SK-N-SH (cell line): ENCODE measurements around the gene TOGARAM2.

ENCODE experiments used
- EP300 ChIP-seq, 2 experiments: IDR thresholded peaks; 2 replicates each; pipeline versions ENCODE4 v1.4.0 to v1.6.1; 2012; ENCODE audit warnings: borderline replicate concordance in 1 of 2, low read depth in 1 of 2, low read length in 1 of 2
- POLR2AphosphoS5 ChIP-seq: IDR thresholded peaks from 2 replicates; pipeline ENCODE4 v1.6.1; 2012; ENCODE audit warnings: low read depth, low read length
- YY1 ChIP-seq: IDR thresholded peaks from 2 replicates; pipeline ENCODE4 v1.4.0; 2012; ENCODE audit warnings: low read depth, mild to moderate bottlenecking
- TF ChIP-seq, protein P1 (sequence below): fragments of 200-600 bp; sonication (generic); IDR thresholded peaks from 2 replicates; pipeline ENCODE4 v1.6.1; 2017; ENCODE audit warnings: antibody characterized with exemption, mild to moderate bottlenecking, moderate library complexity

DNA sequence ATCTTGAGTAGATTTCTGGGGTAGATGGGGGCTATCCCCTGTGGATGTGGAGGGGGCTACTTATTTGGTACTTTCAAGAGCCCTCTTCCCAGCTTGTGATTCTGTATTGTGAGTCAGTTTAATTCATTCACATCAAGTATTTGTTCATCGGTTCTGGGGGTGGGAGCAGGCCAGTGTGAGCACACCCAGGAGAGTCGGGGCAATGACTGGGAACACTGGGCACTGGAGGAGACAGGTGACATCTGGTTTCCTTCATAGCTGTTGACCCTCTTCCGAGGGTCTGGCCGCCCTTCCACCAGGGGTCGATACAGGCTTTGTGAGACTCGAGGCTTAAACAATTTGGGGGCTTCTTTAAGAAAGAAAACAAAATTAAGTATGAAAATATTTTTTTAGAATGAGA lies 2.5 kb upstream of the TOGARAM2 start:
- TF ChIP-seq EP300 (IDR thresholded peaks at IDR 0.05; ENCODE audit: borderline replicate concordance in 1 of 2, low read depth in 1 of 2, low read length in 1 of 2) (no peak), POLR2AphosphoS5 (no peak), YY1 (no peak)
- TF ChIP-seq, protein P1, sequence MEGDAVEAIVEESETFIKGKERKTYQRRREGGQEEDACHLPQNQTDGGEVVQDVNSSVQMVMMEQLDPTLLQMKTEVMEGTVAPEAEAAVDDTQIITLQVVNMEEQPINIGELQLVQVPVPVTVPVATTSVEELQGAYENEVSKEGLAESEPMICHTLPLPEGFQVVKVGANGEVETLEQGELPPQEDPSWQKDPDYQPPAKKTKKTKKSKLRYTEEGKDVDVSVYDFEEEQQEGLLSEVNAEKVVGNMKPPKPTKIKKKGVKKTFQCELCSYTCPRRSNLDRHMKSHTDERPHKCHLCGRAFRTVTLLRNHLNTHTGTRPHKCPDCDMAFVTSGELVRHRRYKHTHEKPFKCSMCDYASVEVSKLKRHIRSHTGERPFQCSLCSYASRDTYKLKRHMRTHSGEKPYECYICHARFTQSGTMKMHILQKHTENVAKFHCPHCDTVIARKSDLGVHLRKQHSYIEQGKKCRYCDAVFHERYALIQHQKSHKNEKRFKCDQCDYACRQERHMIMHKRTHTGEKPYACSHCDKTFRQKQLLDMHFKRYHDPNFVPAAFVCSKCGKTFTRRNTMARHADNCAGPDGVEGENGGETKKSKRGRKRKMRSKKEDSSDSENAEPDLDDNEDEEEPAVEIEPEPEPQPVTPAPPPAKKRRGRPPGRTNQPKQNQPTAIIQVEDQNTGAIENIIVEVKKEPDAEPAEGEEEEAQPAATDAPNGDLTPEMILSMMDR: no peak
